LoVo (cell line): ENCODE measurements around the gene COX7A2.

Source experiments
- DNase-seq: peaks from one replicate; pipeline ENCODE4 v3.0.0-alpha.2; 2016; ENCODE audit warnings: low spot score

COX7A2 gene, protein sequence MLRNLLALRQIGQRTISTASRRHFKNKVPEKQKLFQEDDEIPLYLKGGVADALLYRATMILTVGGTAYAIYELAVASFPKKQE

DNA sequence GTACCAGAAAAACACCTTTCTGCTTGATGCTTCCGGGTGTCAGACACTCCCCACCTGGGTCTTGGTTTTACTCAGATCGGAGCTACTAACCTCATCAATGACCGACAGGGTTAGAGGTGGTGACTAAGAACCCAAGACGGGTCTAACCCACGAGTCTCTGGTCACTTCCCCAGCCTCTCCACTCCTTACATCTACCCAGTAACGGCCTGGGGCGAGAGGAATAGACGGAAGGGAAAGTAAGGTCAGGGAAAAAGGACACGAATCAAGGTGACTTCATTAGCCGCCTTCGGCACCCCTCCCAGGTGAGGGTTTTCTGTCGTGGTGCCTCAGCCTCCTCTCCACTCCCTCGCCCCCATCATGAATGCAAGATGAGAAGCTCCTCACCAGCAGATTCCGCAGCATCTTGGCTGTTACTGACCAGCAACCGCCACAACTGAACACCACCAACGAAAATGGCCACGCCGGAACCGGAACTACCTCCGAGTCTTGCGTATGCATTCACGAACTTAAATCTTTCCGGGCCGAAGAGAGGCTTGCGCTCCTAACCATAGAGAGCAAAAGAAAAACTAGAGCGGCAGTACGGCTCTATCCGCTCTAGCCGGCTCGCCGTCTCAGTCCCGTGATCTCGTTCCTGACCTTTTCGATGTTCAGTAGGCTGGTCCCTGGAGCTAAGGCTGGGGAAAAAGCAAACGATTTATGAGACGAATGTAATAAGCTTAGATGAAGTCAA is at the start of gene COX7A2:
TSS of gene COX7A2 (minus strand) at position 469 of the 730 bp plus-strand sequence. CDS start at position 402, 67 bp downstream.
- peak; percentile 95 for DNase-seq

- no peak for DNase-seq
Measured at GRCh38 chr6:75292555-75292954, 49.0 kb upstream of the COX7A2 start.

DNA sequence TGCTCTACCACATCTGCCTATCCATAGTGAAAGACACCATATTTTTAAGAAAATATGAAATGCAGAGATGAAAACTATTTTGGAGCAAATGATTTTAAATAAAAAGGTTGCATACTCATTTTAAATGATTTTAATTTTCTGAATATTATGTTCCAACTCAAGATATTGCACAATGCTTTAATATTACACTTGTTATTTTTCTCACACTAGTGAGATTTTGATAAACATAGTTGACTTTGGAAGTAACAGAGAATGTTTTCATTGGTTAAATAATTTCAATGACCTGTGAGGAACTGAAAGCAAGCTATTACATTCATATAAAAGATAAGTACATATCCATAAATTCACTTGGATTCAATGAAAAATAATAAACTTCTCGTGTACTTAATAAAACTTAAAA is 48.1 kb upstream of the COX7A2 start:
- DNase-seq, result no peak

- DNase-seq, result no peak
Measured at GRCh38 chr6:75291331-75291730, 47.7 kb upstream of the COX7A2 start.

DNA sequence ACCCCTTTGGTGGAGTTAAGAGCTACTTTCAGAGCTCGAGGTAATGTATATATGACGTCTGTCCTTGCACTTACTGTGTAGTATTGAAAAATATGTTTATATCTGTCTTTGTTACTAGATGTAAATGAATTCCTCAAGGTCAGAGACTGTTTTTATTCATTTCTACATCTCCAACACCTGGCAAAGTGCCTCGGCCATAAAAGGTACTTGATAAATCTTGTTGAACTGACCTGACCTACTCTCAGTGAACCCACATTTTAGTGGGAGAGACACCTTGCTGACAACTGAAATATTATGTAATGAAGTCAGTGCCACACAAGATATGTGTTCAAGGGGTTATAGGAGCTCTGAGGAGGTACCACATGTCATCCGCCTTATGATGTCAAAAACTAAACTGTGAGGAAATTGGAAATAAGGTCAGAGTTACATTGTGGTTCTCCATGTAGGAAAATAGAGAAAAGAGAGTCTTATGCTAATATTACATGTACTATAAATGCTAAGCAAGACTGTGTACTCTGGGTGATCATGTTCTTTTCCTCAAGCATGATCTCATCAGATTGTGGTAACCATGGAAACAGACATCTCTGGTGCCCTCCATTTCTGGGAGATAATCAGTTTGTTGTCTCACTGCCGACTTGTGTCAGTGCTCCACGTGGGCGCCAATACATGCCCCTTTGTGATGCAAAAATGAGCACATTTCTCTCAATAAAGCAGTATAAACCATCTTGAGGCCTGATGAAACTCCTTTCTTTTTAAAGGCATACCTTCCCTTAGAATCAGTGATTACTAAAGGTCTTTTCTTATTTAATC is 46.7 kb upstream of the COX7A2 start:
- DNase-seq, result no peak

DNA sequence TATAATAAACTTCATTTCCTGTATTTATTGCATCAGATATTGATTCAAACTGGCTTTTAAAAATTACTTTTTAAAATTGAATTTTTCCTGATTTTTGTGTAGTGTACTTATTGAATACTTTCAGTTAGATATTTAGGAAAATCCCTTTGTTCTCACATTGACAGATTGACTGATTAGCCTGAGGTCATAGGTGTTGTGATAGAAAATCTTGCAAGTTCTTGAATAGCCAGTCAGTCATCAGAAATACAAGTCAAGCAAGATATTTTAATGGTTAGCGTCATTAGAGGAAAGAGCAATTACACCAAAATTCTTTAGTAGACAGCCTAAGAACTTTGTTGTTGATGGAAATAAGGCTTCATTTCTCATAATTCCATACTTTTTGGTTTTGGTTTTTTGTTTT is 44.4 kb upstream of the COX7A2 start:
- no peak for DNase-seq

GRCh38 chr6:75287424-75287823 is 43.8 kb upstream of the COX7A2 start:
- DNase-seq, result no peak

- DNase-seq, result no peak
Measured at GRCh38 chr6:75286955-75287354, 43.4 kb upstream of the COX7A2 start.

- no peak for DNase-seq
Measured at GRCh38 chr6:75285283-75285639, 41.7 kb upstream of the COX7A2 start.

DNA sequence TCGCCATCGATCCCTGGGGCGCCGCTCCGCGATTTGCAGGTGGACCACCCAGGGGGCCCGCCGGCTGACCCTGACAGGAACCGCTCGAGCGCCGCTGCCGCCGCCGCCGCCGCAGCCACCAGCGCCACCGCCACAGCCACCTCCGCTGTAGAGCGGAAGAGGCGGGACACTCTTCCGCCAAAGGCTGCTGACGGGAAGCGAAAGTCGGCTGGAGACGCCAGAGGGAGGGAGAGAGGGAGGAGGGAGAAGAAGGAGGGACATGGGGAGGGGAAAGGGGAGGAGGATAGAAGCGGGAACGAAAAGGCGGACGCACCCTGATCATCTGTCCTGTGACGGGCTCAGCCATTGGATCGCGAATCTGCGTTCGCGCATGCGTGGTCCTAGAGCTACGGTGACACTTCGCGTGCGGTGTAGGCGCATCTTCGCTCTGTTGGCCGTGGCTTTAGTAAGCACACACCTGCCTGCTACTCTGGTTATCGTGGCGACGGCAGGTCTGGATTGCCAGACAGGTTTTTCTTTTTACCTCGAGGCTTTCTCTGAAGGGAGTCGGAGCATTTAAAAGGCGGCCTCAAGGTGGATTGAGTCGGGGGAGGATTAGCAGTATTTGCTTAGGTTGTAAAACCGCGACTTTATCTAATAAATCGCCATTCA is 41.2 kb upstream of the COX7A2 start, which contains the start of gene TMEM30A:
TSS of gene TMEM30A (minus strand) at position 161 of the 651 bp plus-strand sequence. CDS start at position 7, 154 bp downstream.
- DNase-seq, result peak; percentile 98

DNA sequence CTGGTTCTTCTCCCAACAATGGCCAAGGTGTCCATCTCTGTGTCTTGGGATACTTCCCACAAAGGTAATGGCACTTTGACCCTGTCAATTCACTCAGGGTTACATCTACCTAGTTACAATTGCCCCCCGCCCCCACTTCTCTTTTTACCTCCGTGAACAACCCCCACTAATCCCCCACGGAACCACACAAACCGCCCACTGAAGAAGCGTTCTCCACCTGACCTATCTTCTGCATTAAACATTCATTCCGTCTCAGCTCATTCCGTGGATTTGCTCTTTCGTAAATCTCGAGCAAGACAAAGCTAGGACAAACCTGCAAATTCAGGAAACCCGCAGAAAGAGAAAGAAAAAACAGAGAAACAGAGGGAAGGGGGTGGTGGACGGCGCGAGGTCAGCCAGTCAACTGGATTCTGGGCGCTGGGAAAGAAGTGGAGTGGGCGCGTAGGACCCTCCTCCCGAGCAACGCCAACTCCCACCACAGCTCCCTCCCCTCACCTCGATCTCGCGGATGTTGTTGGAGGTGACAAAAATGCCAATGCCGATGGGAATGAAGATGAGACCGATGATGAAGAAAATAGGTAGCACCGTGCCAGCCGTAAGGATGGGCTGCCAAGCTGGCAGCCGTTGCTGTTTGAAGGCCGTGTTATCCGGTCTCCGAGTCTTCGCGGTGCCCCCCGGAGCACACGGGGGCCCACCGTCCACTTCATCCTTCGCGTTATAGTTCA is 40.5 kb upstream of the COX7A2 start:
- DNase-seq, result no peak

DNA sequence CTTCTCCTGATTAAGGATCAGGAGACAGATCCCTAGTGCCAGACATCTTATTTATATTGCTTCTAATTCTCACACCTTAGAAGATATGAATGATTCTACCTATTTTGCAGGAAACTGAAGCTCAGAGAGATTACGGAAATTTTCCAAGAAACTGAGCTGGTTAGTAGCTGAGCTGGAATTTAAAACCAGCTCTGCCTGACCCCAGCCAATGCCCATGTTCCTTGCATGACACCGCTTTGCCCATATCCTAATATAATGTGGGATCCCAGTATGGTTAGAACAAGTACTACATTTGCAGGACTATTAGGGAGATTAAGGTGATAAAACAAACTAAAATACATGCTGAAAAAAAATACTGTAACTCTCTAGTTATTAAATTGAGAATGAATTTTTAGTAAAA is 39.1 kb upstream of the COX7A2 start:
- DNase-seq, result no peak

DNA sequence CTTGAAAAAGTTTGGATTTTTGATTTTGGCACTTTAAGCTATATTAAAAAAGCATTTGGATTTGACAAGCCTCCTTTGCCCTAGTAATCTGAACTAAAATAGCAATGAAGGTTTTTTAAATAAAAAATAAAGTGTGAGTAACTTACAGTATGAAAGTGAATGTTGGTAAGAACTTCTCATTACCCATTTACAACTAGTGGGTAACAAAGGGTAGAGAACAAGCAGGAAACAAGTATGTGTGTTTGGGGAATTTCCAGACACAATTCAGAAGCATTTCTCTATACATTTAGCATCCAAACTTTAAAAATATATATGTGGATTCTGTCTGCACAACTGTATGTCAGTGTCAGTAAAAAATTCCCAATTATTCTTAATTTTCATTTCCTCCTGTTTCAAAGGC is 38.1 kb upstream of the COX7A2 start:
- DNase-seq, result no peak

DNA sequence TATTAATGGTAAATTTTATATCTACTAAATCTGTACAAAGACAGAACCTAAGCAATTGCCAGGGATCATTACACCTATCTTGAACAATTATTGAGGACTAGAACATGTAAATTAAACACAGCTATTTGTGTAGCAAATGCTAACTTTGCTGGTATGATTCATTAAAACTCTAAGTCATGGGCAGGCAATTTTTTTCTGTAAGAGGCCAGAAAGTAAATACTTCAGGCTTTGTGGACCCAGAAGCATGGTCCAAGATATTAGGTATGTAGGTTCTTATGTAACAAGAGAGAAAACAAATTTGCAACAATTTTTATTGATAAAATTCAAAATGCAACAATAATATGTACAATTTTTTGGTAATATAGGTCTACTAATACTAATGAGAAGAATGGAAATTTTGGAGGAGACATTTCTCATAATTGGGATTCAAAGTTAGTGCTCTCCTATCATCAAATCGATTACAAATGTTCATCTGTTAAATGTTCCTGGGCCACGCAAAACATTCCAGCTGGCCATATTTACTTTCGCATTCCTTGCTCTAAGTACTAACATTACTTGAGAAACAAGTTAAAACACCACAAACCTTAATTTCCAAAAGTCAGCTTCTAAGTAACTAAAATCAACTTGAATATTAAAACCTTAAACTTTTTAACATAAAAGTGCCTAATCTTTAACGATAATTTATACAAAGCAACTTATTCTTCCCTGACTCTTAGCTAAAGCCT is 36.7 kb upstream of the COX7A2 start:
- DNase-seq, result no peak

GRCh38 chr6:75279418-75279817 is 35.8 kb upstream of the COX7A2 start:
- no peak for DNase-seq

GRCh38 chr6:75278474-75279077 is 35.0 kb upstream of the COX7A2 start:
- no peak for DNase-seq

- peak; percentile 38 for DNase-seq
Measured at GRCh38 chr6:75275067-75275466, 31.5 kb upstream of the COX7A2 start.

DNA sequence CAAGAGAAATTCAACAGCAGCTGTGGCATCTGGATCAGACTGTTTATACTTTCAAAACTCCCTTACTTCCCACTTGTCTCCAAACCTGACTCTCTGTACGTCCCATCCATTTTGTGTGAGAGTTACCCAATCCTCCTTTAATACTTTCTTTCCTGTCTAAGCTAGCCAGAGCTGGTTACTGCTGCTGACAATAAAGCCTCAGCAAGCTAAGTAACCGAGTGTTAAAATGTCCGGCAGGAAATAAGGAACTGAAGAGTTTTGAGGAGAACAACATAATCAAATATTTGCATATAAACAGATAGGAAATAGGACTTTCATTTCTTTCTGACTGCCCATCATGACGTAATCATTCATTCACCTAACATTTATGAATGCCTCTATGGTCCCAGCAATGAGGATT is 29.4 kb upstream of the COX7A2 start:
- no peak for DNase-seq

DNA sequence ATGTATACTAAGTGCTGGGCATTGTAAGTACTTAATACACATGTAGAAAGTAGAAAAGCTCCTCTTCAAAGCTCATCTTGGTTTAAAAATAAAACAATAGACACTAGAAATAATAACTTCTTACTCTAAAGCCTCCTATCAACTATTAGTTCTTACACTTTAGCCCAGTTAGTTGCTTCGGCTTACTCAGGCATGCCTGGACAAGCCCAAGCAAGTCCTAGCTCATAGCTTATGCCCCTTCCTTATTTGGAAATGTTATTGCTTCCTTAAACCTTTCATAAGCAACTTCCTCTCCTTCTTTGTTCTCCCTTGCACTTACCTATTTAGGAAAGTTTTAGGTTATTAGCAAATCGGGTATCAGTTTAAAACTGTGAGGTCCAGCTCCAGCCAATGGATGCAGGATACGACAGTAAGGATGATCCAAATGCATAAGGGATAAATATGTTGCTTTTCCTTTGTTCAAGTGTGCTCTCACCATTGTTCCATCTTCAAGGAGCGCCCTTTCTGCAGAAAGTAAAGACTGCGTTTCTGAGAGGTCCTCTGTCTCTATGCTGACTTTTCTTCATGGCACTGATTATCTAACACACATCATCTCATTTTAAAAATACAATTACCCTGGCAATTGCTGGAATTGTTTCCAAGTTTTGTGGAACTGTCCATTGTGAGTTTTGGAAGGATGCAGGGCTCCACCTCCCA is 28.7 kb upstream of the COX7A2 start:
- peak; percentile 63 for DNase-seq

- no peak for DNase-seq
Measured at GRCh38 chr6:75268988-75269354, 25.4 kb upstream of the COX7A2 start.
